ENCODE results near the gene EMX2. TPM values are rescaled to one million over a fixed set of nuclear protein-coding genes. Genes with fewer than 3 reads are reported as not detected.

EMX2 gene
- total and polyA plus RNA-seq, 10 of the 15 experiments (the other 5 are each of a cell fraction or from before 2014, with no cell fraction given) = 0.12 TPM; not detected in 9

GRCh38 chr10:117537904-117538524 is 4.5 kb upstream of the EMX2 start (continued):
- TF ChIP-seq ATF7 (IDR thresholded peaks at IDR 0.05; ENCODE audit: low read depth) (peak; percentile 61; the same call in 1 of the 2 replicates), IRF4 (IDR thresholded peaks at IDR 0.05; ENCODE audit: low read depth, low read length) (0 out of 2 replicates have a peak, but pooled peaks have one; percentile 14), PBX3 (IDR thresholded peaks at IDR 0.05; ENCODE audit: insufficient replicate concordance, low read depth, low read length) (no peak), CHD2 (IDR thresholded peaks at IDR 0.05; ENCODE audit: borderline replicate concordance, low read depth, low read length) (0 out of 2 replicates have a peak, but pooled peaks have one; percentile 16), POLR2AphosphoS2 (IDR thresholded peaks at IDR 0.05; ENCODE audit: low read depth, low read length) (no peak), BHLHE40 (IDR thresholded peaks at IDR 0.05; ENCODE audit: borderline replicate concordance in 1 of 2, low read depth in 2 of 2, low read length in 1 of 2) (peak in 1 of 2 experiments; percentile 44; a peak in 1 of 4 replicates), MXI1 (IDR thresholded peaks at IDR 0.05; ENCODE audit: low read depth, low read length) (no peak), NR2F1 (conservative IDR thresholded peaks at IDR 0.05) (peak; percentile 89), BCL11A (IDR thresholded peaks at IDR 0.05; ENCODE audit: low read depth, low read length) (peak; percentile 28; the same call in 1 of the 2 replicates), TCF3 (IDR thresholded peaks at IDR 0.05; ENCODE audit: borderline replicate concordance, insufficient read depth, low read depth, low read length) (no peak), MEF2B (IDR thresholded peaks at IDR 0.05; ENCODE audit: partially characterized antibody, poor library complexity, severe bottlenecking) (peak; percentile 37), E4F1 (IDR thresholded peaks at IDR 0.05; ENCODE audit: borderline replicate concordance, partially characterized antibody) (no peak), E2F8 (IDR thresholded peaks at IDR 0.05; ENCODE audit: low read depth, partially characterized antibody) (no peak), MYB (IDR thresholded peaks at IDR 0.05; ENCODE audit: borderline replicate concordance, low read depth, low read length) (no peak; the same call in 1 of the 2 replicates), ZNF24 (IDR thresholded peaks at IDR 0.05) (no peak)

Measured in GM12878 (cell line).